A549 (cell line): Measurements from ENCODE around the gene RARA. TPM values are rescaled to one million over a fixed set of nuclear protein-coding genes. Genes with fewer than 3 reads are reported as not detected.
"Not testable (repeated sequence)": the region's sequence is repeated elsewhere in the genome, so short reads cannot be mapped to it uniquely, and the experiment has no call there.

Source experiments
- ATAC-seq, 2 experiments: fragments of 200-7000 bp in 1 of 2; fragments of >200 bp in 1 of 2; cut with Nextera tagmentation in 1 of 2; cut with Tn5 transposase in 1 of 2; 3 replicates each; pipeline versions ENCODE4 v1.8.0 to v1.9.1; 2018 to 2020; ENCODE audit warnings: mild to moderate bottlenecking in 1 of 2, moderate library complexity in 1 of 2
- CTCF ChIA-PET: fragments of 300-600 bp; sonication (Branson Sonifier 250); formaldehyde crosslinking; extraction: SDS; loops from one replicate; lab custom pipeline; 2021; ENCODE audit warnings: antibody characterized with exemption, inconsistent platforms; lab: Yijun Ruan, JAX
- POLR2A ChIA-PET: fragments of 350-600 bp; formaldehyde crosslinking; extraction: SDS; loops from one replicate; lab custom pipeline; 2021; ENCODE audit warnings: antibody characterized with exemption, inconsistent platforms; lab: Yijun Ruan, JAX
- DNase-seq, 2 experiments: peaks; one replicate each; pipeline versions ENCODE4 v3.0.0 to v3.0.0-alpha.2; 2011 to 2016; ENCODE audit warnings: low read depth in 1 of 2, low spot score in 1 of 2
- FAIRE-seq: peaks from 2 replicates; lab custom pipeline; 2011; peaks lifted over from hg19 to GRCh38; lab: Jason Lieb, UNC
- H3K27ac ChIP-seq, 2 experiments: fragments of >200 bp; sonication (Bioruptor Twin); formaldehyde crosslinking; 3 replicates each; pipeline ENCODE4 v1.5.1; 2016 to 2017
- H3K4me1 ChIP-seq: fragments of >200 bp; sonication (Bioruptor Twin); formaldehyde crosslinking; 3 replicates; pipeline ENCODE4 v1.6.1; 2016
- H3K4me2 ChIP-seq: fragments of >200 bp; sonication (Bioruptor Twin); formaldehyde crosslinking; 3 replicates; pipeline ENCODE4 v1.6.1; 2016
- H3K4me3 ChIP-seq: fragments of >200 bp; sonication (Bioruptor Twin); formaldehyde crosslinking; 3 replicates; pipeline ENCODE4 v1.5.1; 2016
- H3K9me3 ChIP-seq: fragments of >200 bp; sonication (Bioruptor Twin); formaldehyde crosslinking; 3 replicates; pipeline ENCODE4 v1.6.1; 2016
- BCL3 ChIP-seq: fragments of >200 bp; sonication (Bioruptor Twin); formaldehyde crosslinking; IDR thresholded peaks from 3 replicates; pipeline ENCODE4 v1.6.1; 2016
- CEBPB ChIP-seq, 2 experiments: fragments of >200 bp in 1 of 2; sonication (Bioruptor Twin) in 1 of 2; formaldehyde crosslinking in 1 of 2; IDR thresholded peaks; 2 replicates each; pipeline ENCODE4 v1.6.1; 2012 to 2016
- ELK1 ChIP-seq: fragments of 150-350 bp; IDR thresholded peaks from 2 replicates; pipeline ENCODE4 v1.6.1; 2014; ENCODE audit warnings: low read depth, mild to moderate bottlenecking, low read length
- ESRRA ChIP-seq: fragments of 150-350 bp; IDR thresholded peaks from 2 replicates; pipeline ENCODE4 v1.6.1; 2014; ENCODE audit warnings: mild to moderate bottlenecking, low read length, borderline replicate concordance
- FOXS1 ChIP-seq: fragments of 250-450 bp; sonication (Bioruptor Pico); IDR thresholded peaks from 2 replicates; pipeline ENCODE4 v1.5.0; 2020; ENCODE audit warnings: mild to moderate bottlenecking, moderate library complexity
- HEYL ChIP-seq: fragments of 250-450 bp; sonication (Bioruptor Pico); IDR thresholded peaks from 2 replicates; pipeline ENCODE4 v1.8.0; 2021; ENCODE audit warnings: mild to moderate bottlenecking, moderate library complexity
- HOXA7 ChIP-seq: fragments of 250-450 bp; sonication (Bioruptor Pico); IDR thresholded peaks from 2 replicates; pipeline ENCODE4 v1.5.0; 2020; ENCODE audit warnings: mild to moderate bottlenecking, moderate library complexity
- JUN ChIP-seq, 2 experiments: fragments of >200 bp; sonication (Bioruptor Twin); formaldehyde crosslinking; IDR thresholded peaks; 2 replicates in 1 of 2; 3 replicates in 1 of 2; pipeline ENCODE4 v1.6.1; 2016 to 2017
- MAX ChIP-seq: IDR thresholded peaks from 2 replicates; pipeline ENCODE4 v1.6.1; 2012
- MAZ ChIP-seq: fragments of 150-350 bp; IDR thresholded peaks from 2 replicates; pipeline ENCODE4 v1.6.1; 2014; ENCODE audit warnings: antibody characterized with exemption, low read depth, low read length, borderline replicate concordance
- MYC ChIP-seq: IDR thresholded peaks from 2 replicates; pipeline ENCODE4 v1.6.1; 2012; ENCODE audit warnings: mild to moderate bottlenecking, inconsistent platforms, low read length, improper control_type of control experiment, borderline replicate concordance
- NFE2L2 ChIP-seq: fragments of 150-350 bp; conservative IDR thresholded peaks from 2 replicates; pipeline ENCODE4 v1.6.1; 2014; ENCODE audit warnings: low read length
- PHF8 ChIP-seq: fragments of 200-600 bp; sonication (generic); IDR thresholded peaks from 2 replicates; pipeline ENCODE4 v1.6.1; 2016; ENCODE audit warnings: low read depth, mild to moderate bottlenecking, antibody characterized with exemption, moderate library complexity, borderline replicate concordance
- POLR2AphosphoS2 ChIP-seq: conservative IDR thresholded peaks from 2 replicates; pipeline ENCODE4 v1.6.1; 2012; ENCODE audit warnings: low read length, improper control_type of control experiment, inconsistent platforms
- RARB ChIP-seq: fragments of 250-450 bp; sonication (Bioruptor Pico); IDR thresholded peaks from 2 replicates; pipeline ENCODE4 v1.8.0; 2021; ENCODE audit warnings: mild to moderate bottlenecking, moderate library complexity
- SREBF2 ChIP-seq: fragments of 450-650 bp; IDR thresholded peaks from 2 replicates; pipeline ENCODE4 v1.6.1; 2014; ENCODE audit warnings: mild to moderate bottlenecking, moderate library complexity
- USF2 ChIP-seq: fragments of 450-650 bp; IDR thresholded peaks from 2 replicates; pipeline ENCODE4 v1.6.1; 2014; ENCODE audit warnings: antibody characterized with exemption
- ZNF302 ChIP-seq: fragments of 250-450 bp; sonication (Bioruptor Pico); IDR thresholded peaks from 2 replicates; pipeline ENCODE4 v1.9.0; 2021; ENCODE audit warnings: inconsistent platforms, mild to moderate bottlenecking, moderate library complexity
- WGBS: methylation state at CpG from one replicate; pipeline ENCODE4 v1.1.6; 2017; ENCODE audit errors: missing lambda C conversion rate; 5-methylcytosine and 5-hydroxymethylcytosine counted together
- polyA plus RNA-seq, 4 experiments: library from polyadenylated mRNA; depleted of rRNA in 3 of 4; stranded (reverse); fragments of >200 nt; fragmentation: RNase III in 1 of 4; extraction: RNeasy Plus Mini Kit Qiagen cat#74134 plus additional on column Dnase treatment in 1 of 4; gene quantifications; 2 replicates in 3 of 4; 3 replicates in 1 of 4; pipeline ENCODE4 v1.2.3, GENCODE V29; 2011 to 2017

The RARA gene
- polyA plus RNA-seq, 2 of the 4 experiments (the other 2 are of a cell fraction): 8.6 to 17.2 TPM

GRCh38 chr17:40297511-40297910 is 11.5 kb upstream of the RARA start:
- FAIRE-seq: no peak
- POLR2A ChIA-PET: no interaction called here
- H3K27ac ChIP-seq: no peak overlapping the region
- WGBS: 99% methylated on average over 2 of the region's 2 CpGs
- no peak for ATAC-seq
- CTCF ChIA-PET: interaction anchor here (1.3 to 50.4 kb wide), 4 partner anchors 21 to 129 kb away, joined by 3 to 2395 read pairs (median 650); partner anchors contain the start of genes GJD3 and RARA
- no peaks in the 10 kb centered on the region for H3K9me3 ChIP-seq
- no peak overlapping the region for H3K4me3 ChIP-seq
- no peak for TF ChIP-seq NFE2L2
- no peak for TF ChIP-seq MAZ
- no peak for TF ChIP-seq POLR2AphosphoS2
- TF ChIP-seq SREBF2: no peak
- TF ChIP-seq HEYL (CRISPR knock-in tag): no peak
- no peak overlapping the region for H3K4me2 ChIP-seq
- no peak for DNase-seq
- no peaks in the 10 kb centered on the region for H3K4me1 ChIP-seq

- POLR2A ChIA-PET: no interaction called here
- no peak overlapping the region for H3K4me3 ChIP-seq
- peaks cover 8% of the 10 kb centered on the region for H3K4me1 ChIP-seq
- H3K27ac ChIP-seq: no peak overlapping the region
- ATAC-seq: no peak
- H3K4me2 ChIP-seq: no peak overlapping the region
- 75% methylated on average over 3 of the region's 3 CpGs for WGBS
- no peak for DNase-seq
- no peaks in the 10 kb centered on the region for H3K9me3 ChIP-seq
- CTCF ChIA-PET: interaction anchor here (1.1 to 50.4 kb wide), 8 partner anchors 4 to 130 kb away, joined by 3 to 2395 read pairs (median 118); partner anchors contain the start of genes CDC6, GJD3 and RARA
- TF ChIP-seq MAX: no peak
- no peak for TF ChIP-seq ESRRA
- no peak for TF ChIP-seq FOXS1
- no peak for TF ChIP-seq RARB
- no peak for TF ChIP-seq NFE2L2
- no peak for TF ChIP-seq ZNF302
- no peak for TF ChIP-seq JUN (IDR thresholded peaks at IDR 0.05)
- TF ChIP-seq HOXA7 (CRISPR knock-in tag): no peak
- TF ChIP-seq CEBPB (IDR thresholded peaks at IDR 0.05): no peak
- TF ChIP-seq ELK1: no peak
- TF ChIP-seq MYC: no peak
- no peak for TF ChIP-seq PHF8
- no peak for TF ChIP-seq HEYL (CRISPR knock-in tag)
- TF ChIP-seq USF2: no peak
- TF ChIP-seq BCL3: no peak
- FAIRE-seq: no peak
Measured at GRCh38 chr17:40298726-40299125, 10.3 kb upstream of the RARA start.

GRCh38 chr17:40299159-40299757 is 9.7 kb upstream of the RARA start:
- DNase-seq, FAIRE-seq, H3K9me3 ChIP-seq, ATAC-seq, H3K4me3 ChIP-seq, H3K4me2 ChIP-seq, H3K27ac ChIP-seq, POLR2A ChIA-PET: not testable (repeated sequence)
- CTCF ChIA-PET: interaction anchor here (0.6 to 50.4 kb wide), 12 partner anchors 3 to 453 kb away, joined by 3 to 2395 read pairs (median 4); partner anchors contain the start of genes CDC6, GJD3 and RARA
- H3K4me1 ChIP-seq: peaks cover 13% of the 10 kb centered on the region
- 93% methylated on average over 7 of the region's 7 CpGs for WGBS
